ENCODE results near the gene DBN1. TPM values are rescaled to one million over a fixed set of nuclear protein-coding genes. Genes with fewer than 3 reads are reported as not detected.

DBN1 gene
- polyA plus RNA-seq, 12 donors, result 174 to 1,003 (median 222) TPM

DNA sequence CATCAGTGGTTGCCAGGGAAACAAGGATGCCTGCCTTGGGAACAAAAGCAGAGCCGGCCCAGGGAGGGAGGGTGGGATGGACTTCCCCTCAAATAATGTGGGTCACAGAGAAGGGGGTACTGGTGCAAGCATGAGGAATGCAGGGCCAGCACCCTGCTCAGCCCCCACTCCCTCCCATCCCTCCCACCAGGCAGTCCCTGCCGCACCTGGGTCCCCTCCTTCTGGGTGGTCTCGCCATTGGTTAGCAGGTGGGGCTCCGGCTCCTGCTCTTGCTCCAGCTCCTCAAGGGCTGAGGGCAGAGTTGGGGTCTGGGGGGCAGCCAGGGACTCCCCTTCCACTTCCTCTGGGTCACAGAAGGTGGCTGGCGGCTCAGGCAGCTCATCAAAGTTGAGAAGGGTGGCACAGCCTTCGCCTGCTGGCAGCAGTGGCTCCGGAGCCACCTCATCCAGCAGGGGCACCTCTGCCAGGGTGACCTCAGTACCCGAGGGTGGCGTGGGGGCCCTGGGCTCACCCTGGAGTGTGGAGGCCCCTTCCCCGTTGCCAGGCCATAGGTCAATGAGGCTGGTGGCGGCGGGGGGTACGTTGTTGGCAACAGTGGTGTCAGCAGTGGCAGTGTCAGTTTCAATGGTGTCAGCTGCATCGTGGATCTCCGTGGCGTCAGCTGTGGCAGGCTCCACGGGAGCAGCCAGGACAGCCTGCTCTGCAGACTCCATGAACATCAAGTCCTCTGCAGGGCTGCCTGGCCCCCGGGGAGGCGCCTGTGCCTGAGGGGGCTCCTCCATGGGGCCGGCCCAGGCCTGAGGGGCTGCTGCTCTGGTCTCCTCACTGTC lies 15.4 kb downstream of the DBN1 start:
- no peak for DNase-seq

DNA sequence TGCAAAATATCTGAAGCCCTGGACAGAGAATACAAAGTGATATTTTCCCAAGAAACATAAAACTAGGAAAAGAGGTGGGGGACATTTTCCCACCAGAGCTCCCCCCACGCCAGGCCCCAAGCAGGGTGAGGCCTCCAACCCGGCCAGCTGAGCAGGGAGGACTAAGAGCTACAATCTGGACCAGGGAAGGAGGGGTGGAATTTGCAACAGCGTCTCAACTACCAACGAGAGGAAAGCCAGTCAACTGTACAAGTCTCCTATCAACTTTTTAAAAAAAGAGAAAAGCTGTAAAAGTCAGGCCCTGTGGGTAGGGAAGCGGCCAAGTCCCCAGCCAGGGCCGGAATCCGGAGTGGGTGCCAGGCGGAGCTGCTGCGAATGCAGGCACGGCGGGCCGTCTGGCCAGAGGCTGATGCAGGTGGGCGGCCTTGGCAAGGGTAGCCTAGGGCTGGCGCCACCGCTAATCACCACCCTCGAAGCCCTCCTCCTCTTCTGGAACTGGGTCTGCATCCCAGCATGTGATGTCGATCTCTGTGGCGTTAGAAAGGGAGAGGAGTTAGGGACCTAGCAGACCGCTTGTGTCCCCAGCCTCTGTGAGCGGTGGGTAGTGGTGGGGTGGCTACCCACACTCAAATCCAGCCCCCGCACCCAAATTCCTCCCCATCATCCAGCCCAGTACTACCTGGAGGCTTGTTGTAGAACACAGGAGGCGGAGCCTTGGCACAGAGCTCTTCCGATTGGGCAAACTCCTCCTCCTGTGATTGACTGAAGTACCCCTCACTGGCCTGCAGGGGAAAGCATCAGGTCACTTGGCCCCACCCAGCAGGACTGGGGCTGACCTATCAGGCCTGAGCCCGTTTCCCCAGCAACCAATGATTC lies 16.2 kb downstream of the DBN1 start:
- peak; percentile 87 for DNase-seq

DNA sequence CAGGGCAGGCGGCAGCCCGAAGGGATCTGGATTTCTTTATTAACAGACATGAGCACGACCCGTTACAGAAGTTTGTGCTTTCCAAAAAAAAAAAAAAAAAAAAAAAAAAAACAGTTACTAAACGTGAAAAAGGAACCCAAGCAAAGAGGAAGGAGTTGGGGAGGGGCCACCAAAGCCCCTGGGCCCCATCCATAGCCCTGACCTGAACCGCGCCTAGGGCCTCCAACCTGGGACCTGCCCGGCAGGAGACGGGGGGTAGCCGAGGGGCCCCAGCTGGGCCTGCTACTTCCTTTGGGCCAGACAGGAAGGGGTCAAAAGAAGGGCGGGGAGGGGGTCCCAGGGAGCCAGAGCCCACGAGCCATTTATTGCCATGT lies 16.9 kb downstream of the DBN1 start:
- no peak for DNase-seq

DNA sequence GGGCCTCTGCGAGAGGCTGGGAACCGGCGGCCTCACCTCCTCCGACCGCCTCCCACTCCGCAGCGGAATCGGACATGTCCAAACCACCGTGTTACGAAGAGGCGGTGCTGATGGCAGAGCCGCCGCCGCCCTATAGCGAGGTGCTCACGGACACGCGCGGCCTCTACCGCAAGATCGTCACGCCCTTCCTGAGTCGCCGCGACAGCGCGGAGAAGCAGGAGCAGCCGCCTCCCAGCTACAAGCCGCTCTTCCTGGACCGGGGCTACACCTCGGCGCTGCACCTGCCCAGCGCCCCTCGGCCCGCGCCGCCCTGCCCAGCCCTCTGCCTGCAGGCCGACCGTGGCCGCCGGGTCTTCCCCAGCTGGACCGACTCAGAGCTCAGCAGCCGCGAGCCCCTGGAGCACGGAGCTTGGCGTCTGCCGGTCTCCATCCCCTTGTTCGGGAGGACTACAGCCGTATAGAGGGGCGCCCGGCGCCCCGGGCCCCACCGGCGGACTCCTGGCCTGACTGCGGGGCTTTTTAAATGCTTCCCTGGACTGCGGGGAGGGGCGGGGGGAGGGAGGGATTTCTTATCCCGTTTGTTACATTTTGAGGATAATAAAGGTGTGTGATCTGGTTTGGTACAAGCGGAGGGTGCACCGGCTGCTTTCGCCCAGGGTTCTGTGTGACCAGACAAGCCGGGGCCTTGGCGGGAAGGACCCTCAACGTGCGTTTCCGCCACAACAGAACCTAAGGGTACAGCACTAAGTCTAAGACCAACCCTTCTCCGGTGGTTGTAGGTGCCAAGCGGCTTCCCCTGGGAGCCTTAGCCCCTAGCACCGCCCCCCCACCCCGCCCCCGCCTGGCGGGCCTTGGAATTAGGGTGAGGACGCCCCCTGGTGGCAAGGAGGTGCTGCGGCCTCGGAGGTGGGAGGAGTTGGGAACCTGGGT lies 17.5 kb downstream of the DBN1 start:
- DNase-seq, result peak; percentile 91

DNA sequence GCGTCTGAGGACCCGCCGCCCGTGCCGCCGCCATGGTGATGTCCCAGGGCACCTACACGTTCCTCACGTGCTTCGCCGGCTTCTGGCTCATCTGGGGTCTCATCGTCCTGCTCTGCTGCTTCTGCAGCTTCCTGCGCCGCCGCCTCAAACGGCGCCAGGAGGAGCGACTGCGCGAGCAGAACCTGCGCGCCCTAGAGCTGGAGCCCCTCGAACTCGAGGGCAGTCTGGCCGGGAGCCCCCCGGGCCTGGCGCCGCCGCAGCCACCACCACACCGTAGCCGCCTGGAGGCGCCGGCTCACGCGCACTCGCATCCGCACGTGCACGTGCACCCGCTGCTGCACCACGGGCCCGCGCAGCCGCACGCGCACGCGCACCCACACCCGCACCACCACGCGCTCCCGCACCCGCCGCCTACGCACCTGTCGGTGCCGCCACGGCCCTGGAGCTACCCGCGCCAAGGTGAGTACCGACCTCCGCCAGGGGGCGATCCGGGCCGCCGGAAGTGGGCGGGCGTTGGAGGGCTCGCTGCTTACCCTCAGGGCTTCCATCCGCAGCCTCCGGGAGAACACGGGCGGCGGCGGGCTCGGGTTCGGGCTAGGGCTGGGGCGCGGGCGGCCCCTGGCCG lies 18.3 kb downstream of the DBN1 start:
- peak; percentile 66 for DNase-seq

DNA sequence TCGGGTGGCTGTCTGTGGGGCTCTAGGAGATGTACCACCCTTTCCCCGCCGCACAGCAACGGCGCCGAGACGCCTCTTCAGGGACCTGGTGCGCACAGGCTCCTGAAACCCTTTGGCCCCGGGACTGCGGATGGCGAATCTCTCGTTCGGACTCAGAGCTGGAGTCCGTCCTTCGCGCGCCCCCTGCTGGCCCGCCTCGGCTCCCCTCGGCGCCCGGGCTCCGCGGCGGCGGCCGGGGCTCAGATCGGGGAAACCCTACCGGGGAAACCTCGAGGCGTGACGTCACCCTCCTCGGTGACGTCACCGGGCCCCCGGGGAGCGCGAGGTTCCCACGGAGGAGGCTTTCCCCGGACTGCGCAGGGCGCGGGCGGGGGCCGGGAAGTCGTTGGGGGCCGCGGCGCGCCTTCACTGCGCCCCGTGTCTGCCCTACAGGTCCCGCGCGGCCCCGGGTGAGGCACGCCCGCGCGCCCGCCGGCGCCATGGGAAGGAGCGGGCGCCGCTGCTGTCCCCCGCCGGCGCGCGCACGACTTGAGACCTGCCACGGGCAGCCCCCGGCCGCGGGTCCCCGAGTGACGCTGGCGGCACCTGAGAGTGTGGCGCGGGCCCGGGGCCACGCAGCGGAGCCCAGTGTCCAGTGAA lies 18.9 kb downstream of the DBN1 start:
- DNase-seq, result peak; percentile 87

DNA sequence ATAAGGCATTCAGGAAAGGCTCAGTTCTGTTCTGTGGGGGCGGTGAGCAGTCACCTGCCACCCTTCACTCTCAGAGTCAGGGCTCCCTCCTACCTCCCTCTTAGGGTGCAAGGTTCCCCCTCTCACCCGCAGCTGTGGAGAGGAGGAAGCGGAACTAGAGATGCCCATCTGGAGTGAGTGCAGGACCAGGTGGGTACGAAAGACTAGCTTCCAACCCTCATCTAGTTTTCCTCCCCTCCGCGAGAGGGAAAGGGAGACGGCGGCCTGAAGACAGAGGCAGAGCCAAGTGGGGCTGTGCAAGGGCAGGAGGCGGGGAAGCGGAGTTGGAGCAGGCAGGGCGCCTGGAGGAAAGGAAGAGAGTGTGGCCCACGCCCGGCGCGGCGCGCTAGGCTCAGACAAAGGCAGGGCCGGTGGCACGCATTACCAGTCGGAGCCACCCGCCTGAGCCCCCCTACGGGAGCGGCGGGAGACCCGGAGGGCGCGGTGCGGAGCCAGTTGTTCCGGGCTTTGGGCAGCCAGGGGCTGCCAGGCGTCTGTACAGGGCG lies 19.5 kb downstream of the DBN1 start:
- DNase-seq, result no peak

DNA sequence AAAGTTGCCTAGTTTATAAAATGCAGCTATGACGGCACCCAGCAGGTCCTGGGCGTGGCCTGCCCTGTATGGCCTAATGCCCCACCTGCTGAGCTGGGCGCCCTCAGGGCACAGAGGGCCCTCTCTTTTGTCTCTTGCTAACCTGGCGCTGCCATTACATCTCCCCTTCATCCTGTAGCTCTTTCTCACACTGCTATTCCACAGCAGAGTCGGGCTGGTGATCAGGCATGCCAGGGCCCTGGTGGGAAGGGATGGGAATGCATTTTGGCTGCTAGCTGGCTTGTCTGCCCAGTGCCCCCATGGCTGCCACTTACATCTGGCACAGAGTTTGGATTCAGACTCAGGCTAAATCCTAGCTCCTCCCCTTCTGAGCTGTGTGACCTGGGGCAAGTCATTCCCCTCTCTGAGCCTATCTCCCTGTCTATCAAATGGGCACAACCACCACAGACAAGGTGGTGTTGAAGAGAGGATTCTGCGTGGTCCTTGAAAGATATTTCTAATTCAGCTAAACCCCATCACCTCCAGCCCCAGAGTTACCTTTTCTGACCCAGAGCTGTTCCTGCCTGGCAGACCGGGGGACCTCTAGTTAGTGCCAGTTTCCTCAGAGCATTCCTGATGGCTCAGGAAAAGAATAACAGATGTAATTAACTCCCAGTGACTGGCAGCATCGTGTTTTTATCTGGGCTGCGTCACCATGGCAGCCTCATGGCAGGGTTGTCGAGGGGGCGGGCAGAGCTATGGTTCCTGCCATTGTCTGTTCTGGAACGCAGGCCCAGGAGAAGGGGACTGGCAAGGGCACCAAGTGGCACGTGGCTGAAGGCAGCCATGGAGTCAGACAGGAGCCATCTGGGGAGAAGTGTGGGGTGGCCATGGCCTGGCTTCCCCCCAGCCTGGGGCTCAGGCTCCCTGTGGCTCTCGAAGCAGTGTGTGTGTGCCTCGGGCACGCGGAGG lies 20.5 kb downstream of the DBN1 start:
- DNase-seq, result no peak

DNA sequence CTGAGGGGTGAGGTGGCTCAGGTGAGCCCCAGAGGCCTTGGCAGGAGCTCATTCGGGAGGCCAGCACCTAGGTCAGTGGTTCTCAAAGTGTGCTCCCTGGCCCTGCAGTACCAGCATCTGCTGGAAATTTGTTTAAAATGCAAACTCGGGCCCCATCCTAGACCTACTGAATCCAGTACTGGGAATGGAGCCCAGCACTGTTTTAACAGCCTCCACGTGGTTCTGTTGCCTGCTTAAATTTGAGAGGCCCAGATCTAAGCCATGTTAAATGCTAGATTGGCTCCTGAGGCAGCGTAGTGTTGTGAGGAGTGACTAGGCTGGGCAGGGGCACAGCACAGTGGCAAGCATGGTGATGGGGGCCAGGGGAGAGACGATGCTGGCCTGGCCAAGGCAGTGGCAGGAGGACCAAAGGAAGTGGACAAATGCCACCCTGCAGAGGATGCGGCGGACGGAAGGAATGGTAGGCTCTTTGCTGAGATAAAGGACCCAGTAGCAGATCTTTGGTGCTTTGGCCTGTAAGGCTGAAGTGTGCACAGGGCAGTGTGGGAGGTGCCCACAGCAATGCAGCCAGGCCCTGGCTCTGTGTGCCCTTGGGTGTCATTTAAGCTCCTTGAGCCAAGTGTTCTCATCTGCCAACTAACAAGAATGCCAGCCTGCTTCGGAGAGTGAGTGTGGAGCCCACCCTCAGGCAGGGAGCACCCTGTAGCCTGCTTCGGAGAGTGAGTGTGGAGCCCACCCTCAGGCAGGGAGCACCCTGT lies 22.6 kb downstream of the DBN1 start:
- no peak for DNase-seq

DNA sequence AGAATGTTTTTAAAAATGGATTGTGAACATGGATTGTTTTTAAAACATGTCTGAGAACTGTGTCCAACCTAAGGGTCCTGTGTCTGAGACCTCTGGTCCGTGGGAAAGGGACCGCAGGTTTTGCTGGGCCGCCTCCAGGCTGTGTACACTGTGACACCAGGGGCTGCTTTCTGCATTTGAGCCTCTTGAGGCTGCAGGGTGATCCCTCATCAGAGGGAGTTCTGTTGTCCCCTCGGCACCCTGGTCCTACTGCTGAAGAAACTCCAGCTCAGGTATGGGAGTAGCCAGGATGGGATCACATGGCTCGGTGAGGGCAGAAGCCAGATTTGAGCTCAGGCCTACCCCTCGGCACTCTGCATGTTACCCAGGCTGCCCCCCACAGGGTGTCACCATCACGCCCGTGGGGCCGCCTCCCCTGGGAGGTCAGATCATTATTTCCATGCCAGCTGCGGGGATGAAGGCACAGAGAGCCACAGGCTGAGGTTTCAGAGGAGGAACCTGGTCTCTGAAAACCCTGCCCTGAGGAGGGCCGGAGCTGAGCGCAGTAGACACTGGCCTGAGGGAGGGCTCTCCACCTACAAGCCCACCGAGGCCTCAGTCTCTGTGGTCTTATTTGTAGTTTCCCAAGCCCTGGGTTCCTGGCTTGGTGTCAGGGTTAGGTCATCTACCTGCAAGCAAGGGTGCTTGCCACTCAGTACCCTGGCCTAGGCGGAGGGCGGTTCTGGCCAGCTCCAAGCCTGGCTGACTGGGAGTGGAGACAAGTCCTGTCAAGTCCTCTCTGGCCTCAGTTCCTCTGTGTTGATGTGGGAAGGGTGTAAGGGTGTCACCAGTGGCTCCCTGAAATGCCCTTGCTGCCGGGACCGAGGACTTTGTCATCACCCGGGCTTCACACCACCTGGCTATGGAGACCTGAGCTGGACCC lies 24.0 kb downstream of the DBN1 start:
- no peak for DNase-seq

DNA sequence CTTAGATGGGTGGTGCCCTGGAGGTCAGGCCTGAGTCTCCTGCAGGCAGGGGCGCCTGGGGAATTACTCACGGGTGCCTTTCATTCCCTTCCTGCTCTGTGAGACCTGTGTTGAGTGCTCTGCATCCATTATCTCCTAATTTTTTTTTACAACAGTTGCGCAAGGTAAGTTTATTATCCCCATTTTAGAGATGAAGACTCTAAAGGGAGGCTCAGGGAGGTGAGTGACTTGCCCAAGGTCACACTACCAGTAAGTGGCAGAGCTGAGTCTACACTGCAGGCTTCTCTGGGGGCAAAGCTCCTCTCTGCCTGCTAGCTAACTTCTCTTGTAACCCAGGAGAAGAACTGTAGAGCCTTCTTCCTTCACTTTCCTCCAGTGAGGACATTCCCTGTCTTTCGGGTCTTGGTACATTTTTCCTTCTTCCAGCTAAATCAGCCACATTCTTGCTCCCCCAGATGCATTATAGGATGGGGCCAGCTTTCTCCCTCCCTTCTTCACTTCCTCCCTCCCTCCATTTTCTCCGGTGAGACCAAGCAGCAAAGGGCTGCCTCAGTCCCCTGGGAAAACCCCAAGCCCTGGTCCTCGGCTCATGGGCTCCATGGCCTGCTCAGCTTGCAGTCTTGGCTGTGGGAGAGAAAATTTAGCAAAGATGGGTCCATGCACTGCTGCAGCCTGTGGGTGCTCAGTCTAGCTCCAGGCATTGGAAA lies 25.0 kb downstream of the DBN1 start:
- DNase-seq, result no peak

DNA sequence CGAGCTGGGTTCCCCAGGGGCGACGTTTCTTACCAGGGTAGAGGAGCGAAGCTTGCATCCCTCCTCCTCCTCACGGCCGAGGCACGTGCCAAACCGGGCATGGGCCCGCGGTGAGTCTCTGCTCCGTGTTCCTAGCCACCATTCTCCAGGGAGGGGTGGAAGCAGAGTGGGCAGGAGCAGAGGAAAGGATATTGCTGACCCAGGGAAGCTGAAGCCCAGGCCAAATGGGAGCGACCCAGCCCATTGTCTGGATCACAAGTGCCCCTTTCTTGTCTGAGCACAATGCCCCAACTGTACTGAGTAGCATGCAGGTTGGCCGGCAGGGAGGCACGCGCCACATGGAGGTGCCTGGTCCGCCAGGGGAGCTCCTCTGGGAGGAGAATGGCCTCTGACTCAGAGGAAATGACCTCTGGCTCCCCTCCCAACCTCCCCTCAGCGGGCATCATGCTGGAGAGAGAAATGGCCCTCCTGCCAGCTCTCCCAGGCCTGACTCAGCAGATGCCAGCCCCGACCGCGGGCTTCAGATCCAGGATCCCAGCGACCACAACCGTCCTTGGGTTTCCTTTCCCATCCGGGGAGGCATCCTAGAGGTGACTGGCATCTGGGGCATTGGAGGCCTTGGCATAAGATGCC lies 25.7 kb downstream of the DBN1 start:
- no peak for DNase-seq

DNA sequence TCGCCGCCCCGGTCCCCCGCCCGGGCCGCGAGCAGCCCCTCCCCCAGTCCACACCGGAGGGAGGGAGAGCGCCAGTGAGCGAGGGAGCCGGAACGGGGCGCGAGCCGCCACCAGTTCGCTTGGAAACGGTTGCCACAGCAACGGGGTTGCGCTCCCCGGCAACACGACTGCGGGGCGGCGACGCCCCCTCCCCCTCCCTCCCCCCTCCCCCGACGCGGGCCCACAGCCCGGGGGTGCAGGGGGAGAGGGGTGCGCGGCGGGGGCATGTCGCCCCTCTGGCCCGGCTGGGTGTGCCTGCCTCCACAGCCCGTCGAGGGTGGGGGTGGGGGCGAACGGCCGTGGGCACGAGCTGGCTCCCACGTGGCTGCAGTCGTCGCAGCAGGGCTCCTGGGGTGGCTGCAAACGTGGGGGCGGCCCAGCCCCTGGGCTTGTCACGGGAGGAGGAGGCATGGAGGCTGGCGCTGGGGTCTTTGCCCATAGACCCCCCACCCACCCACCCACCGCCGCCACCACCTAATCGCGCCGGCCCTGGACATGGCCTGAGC lies 26.3 kb downstream of the DBN1 start:
- no peak for DNase-seq

DNA sequence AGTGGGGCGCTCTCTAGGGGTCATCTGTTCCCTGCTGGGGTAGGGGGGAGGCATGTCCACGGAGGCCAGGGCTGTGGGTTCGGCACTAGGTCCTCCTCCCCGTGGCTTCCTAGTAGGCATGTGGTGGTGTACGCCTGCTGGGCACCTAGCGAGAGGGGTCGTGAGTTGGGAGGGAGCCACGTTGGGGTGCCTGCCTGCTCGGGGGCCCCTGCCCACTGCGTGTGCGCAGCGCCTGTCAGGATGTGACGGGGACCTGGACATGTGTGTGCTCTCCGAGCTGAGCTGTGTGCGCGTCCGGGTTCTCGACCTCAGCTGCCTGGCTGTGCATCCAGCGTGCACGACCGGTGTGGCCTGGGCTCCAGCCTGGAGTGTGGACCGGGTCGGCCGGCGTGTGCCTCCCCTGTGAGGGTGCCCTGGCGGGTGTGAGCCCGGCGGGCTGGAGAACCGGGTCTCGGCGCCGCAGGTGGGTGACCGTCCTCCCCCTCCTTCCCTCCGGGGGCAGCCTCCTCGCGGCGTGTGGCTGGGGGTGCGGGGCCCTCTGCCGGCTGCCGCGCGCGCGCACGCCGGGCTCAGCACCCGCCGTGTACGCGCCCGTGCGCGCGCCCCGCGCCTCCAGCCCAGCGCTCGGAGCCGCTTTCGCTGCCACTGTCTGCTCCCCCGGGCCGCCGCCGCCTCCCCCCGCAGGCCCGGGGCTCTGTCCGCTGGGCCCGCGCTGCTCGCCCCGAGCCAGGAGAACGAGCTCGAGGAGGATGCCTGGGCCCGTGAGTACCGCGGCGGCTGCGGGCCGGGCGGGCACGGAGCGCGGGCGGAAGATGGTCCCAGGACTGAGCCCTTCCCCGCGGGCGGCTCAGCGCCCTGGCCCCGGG lies 27.0 kb downstream of the DBN1 start, which contains the start of gene PRR7:
PRR7 (plus strand) TSS at position 615 of the 866 bp plus-strand sequence. CDS start 8,254 bp downstream, outside the sequence.
- peak; percentile 61 for DNase-seq

DNA sequence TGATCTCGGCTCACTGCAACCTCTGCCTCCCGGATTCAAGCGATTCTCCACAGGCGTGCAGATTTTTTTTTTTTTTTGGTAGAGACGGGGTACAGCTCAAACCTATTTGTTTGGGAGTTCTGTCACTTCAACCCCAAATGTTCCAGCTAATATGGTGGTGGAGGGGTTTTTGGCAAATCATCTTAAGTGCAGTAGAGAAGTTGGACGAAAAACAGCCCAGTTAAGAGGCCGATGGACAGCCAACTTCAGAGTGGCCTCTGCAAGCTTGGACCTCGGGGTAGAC lies 27.6 kb downstream of the DBN1 start:
- DNase-seq, result no peak

Measured in muscle of arm (tissue), 12 donors.